ENCODE results near the gene PLIN5. TPM values are rescaled to one million over a fixed set of nuclear protein-coding genes. Genes with fewer than 3 reads are reported as not detected.

Gene PLIN5
- total and polyA plus RNA-seq, 9 donors = 8.8 to 149 (median 85.0) TPM

GRCh38 chr19:4483385-4483784 lies 51.6 kb downstream of the PLIN5 start:
- 84 to 87% (median 86%) methylated on average over 19 of the region's 19 CpGs for WGBS, 3 donors
- Histone ChIP-seq H3K9me3 (no peaks in the 10 kb centered on the region), H3K4me3 (no peak overlapping the region), H3K27me3 (no peaks in the 10 kb centered on the region), H3K36me3 (no peaks in the 10 kb centered on the region), H3K27ac (no peak overlapping the region), H3K4me1 (ENCODE audit: insufficient read depth) (no peaks in the 10 kb centered on the region)
- intact Hi-C loops (cut with DNase I) = no loop called here
- no peak for DNase-seq
- TF ChIP-seq POLR2A (IDR thresholded peaks at IDR 0.05) (no peak), EP300 (IDR thresholded peaks at IDR 0.05) (no peak)
- TF ChIP-seq, protein P1, sequence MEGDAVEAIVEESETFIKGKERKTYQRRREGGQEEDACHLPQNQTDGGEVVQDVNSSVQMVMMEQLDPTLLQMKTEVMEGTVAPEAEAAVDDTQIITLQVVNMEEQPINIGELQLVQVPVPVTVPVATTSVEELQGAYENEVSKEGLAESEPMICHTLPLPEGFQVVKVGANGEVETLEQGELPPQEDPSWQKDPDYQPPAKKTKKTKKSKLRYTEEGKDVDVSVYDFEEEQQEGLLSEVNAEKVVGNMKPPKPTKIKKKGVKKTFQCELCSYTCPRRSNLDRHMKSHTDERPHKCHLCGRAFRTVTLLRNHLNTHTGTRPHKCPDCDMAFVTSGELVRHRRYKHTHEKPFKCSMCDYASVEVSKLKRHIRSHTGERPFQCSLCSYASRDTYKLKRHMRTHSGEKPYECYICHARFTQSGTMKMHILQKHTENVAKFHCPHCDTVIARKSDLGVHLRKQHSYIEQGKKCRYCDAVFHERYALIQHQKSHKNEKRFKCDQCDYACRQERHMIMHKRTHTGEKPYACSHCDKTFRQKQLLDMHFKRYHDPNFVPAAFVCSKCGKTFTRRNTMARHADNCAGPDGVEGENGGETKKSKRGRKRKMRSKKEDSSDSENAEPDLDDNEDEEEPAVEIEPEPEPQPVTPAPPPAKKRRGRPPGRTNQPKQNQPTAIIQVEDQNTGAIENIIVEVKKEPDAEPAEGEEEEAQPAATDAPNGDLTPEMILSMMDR (IDR thresholded peaks at IDR 0.05) = no peak

GRCh38 chr19:4482721-4483364 lies 52.2 kb downstream of the PLIN5 start:
- intact Hi-C loops (cut with DNase I) = no loop called here
- H3K4me1 ChIP-seq (ENCODE audit: insufficient read depth) = no peaks in the 10 kb centered on the region
- no peak for DNase-seq
- H3K36me3 ChIP-seq = no peaks in the 10 kb centered on the region
- TF ChIP-seq, protein P1 (IDR thresholded peaks at IDR 0.05) = no peak
- TF ChIP-seq POLR2A (IDR thresholded peaks at IDR 0.05) (no peak), EP300 (IDR thresholded peaks at IDR 0.05) (no peak)
- no peak overlapping the region for H3K4me3 ChIP-seq
- no peaks in the 10 kb centered on the region for H3K9me3 ChIP-seq
- WGBS, 3 donors = 89 to 92% (median 90%) methylated on average over 35 of the region's 35 CpGs
- H3K27ac ChIP-seq = no peak overlapping the region
- H3K27me3 ChIP-seq = no peaks in the 10 kb centered on the region

DNA sequence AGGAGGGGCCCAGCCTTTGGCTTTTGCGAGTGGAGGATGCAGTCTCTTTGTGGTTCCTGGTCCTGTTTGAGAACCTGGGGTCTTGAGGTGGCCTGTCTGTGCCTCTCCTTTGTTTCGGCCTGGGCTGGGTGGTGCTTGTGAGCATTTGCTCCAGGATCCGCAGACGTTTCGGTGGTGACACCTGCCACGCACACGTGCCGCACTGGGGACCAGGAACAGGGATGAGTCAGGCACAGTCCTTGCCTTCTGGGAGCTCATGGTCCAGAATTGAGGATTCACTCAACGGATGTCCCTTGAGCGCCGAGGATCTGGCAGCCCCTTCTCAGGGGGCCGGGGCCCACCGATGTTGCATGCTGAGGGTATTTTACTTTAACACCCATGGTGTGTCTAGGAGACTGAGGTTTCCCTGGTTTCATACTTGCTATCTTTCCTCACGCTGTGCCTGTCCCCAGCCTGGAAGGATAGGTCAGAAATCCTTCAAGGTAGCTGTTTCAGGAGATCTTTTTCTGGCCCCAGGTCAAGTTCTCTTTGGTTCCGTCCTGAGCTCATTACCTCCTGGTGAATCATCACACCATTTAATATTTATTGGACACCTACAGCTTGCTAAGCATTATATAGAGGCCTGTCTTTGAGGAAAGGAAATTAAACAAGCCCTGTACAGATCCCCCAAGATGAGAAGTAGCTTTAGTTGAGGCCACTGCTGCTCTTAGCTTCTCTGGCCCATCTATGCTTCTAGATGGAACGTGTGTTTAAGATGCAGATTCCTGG lies 57.8 kb downstream of the PLIN5 start:
- Histone ChIP-seq H3K36me3 (no peaks in the 10 kb centered on the region), H3K27ac (no peak overlapping the region), H3K4me3 (no peak overlapping the region), H3K4me1 (ENCODE audit: insufficient read depth) (peaks cover 18% of the 10 kb centered on the region), H3K27me3 (no peaks in the 10 kb centered on the region), H3K9me3 (no peaks in the 10 kb centered on the region)
- DNase-seq = no peak
- TF ChIP-seq, protein P1 (IDR thresholded peaks at IDR 0.05) = no peak
- TF ChIP-seq EP300 (IDR thresholded peaks at IDR 0.05) (no peak), POLR2A (IDR thresholded peaks at IDR 0.05) (no peak)
- intact Hi-C loops (cut with DNase I) = no loop called here
- 83 to 85% (median 85%) methylated on average over 16 of the region's 16 CpGs for WGBS, 3 donors

GRCh38 chr19:4474514-4475022 lies 60.5 kb downstream of the PLIN5 start:
- no peak overlapping the region for H3K27ac ChIP-seq
- H3K36me3 ChIP-seq = no peaks in the 10 kb centered on the region
- H3K4me3 ChIP-seq = no peak overlapping the region
- intact Hi-C loops (cut with DNase I) = no loop called here
- TF ChIP-seq POLR2A (IDR thresholded peaks at IDR 0.05) (no peak), EP300 (IDR thresholded peaks at IDR 0.05) (no peak)
- TF ChIP-seq, protein P1 (IDR thresholded peaks at IDR 0.05) = no peak
- peaks cover 18% of the 10 kb centered on the region for H3K4me1 ChIP-seq (ENCODE audit: insufficient read depth)
- H3K27me3 ChIP-seq = no peaks in the 10 kb centered on the region
- no peak for DNase-seq
- no peaks in the 10 kb centered on the region for H3K9me3 ChIP-seq
- 8 to 17% (median 15%) methylated on average over 11 to 13 of the region's 13 CpGs for WGBS, 3 donors
